Measurements from ENCODE around the gene DISC1. TPM values are rescaled to one million over a fixed set of nuclear protein-coding genes. Genes with fewer than 3 reads are reported as not detected.

DISC1 gene
- total RNA-seq, 1 donor from 2014 or later = 16.0 TPM

- intact Hi-C loops (cut with DNase I) = no loop called here
- no peak for TF ChIP-seq CTCF (IDR thresholded peaks at IDR 0.05)
- Histone ChIP-seq H3K27ac (no peak overlapping the region), H3K9me3 (no peaks in the 10 kb centered on the region), H3K4me3 (no peak overlapping the region), H3K4me1 (no peaks in the 10 kb centered on the region), H3K27me3 (no peaks in the 10 kb centered on the region), H3K36me3 (no peaks in the 10 kb centered on the region)
- no peak for DNase-seq (ENCODE audit: low spot score in 2 of 2)
These were observed 32.5 kb upstream of the DISC1 start for GRCh38 chr1:231594123-231594522.

- TF ChIP-seq CTCF (IDR thresholded peaks at IDR 0.05) = no peak
- no peaks in the 10 kb centered on the region for H3K4me1 ChIP-seq
- no peaks in the 10 kb centered on the region for H3K36me3 ChIP-seq
- H3K27ac ChIP-seq = no peak overlapping the region
- intact Hi-C loops (cut with DNase I) = no loop called here
- no peak overlapping the region for H3K4me3 ChIP-seq
- no peak for DNase-seq (ENCODE audit: low spot score in 2 of 2)
- H3K27me3 ChIP-seq = no peaks in the 10 kb centered on the region
- H3K9me3 ChIP-seq = no peaks in the 10 kb centered on the region
These were observed 31.8 kb upstream of the DISC1 start for GRCh38 chr1:231594749-231595148.

- H3K27ac ChIP-seq = no peak overlapping the region
- DNase-seq (ENCODE audit: low spot score in 2 of 2) = no peak
- H3K4me1 ChIP-seq = no peaks in the 10 kb centered on the region
- no peak overlapping the region for H3K4me3 ChIP-seq
- no peaks in the 10 kb centered on the region for H3K9me3 ChIP-seq
- H3K27me3 ChIP-seq = no peaks in the 10 kb centered on the region
- no peaks in the 10 kb centered on the region for H3K36me3 ChIP-seq
- intact Hi-C loops (cut with DNase I) = no loop called here
- no peak for TF ChIP-seq CTCF (IDR thresholded peaks at IDR 0.05)
These were observed 30.2 kb upstream of the DISC1 start for GRCh38 chr1:231596337-231596791.

GRCh38 chr1:231597971-231598370 is 28.6 kb upstream of the DISC1 start:
- Histone ChIP-seq H3K27me3 (no peaks in the 10 kb centered on the region), H3K4me1 (no peaks in the 10 kb centered on the region), H3K27ac (no peak overlapping the region), H3K36me3 (no peaks in the 10 kb centered on the region), H3K4me3 (no peak overlapping the region), H3K9me3 (no peaks in the 10 kb centered on the region)
- no peak for DNase-seq (ENCODE audit: low spot score in 2 of 2)
- intact Hi-C loops (cut with DNase I) = no loop called here
- no peak for TF ChIP-seq CTCF (IDR thresholded peaks at IDR 0.05)

- no peak overlapping the region for H3K27ac ChIP-seq
- peaks cover 0 to 3% of the 10 kb centered on the region in 2 donors for H3K4me1 ChIP-seq
- H3K27me3 ChIP-seq = no peaks in the 10 kb centered on the region
- no peaks in the 10 kb centered on the region for H3K36me3 ChIP-seq
- no peaks in the 10 kb centered on the region for H3K9me3 ChIP-seq
- intact Hi-C loops (cut with DNase I) = loop anchor here (5.0 kb wide), 1 partner anchor 73 kb away; the partner anchor contains the start of gene TSNAX
- DNase-seq (ENCODE audit: low spot score in 2 of 2) = no peak
- no peak overlapping the region for H3K4me3 ChIP-seq
- no peak for TF ChIP-seq CTCF (IDR thresholded peaks at IDR 0.05)
These were observed 26.1 kb upstream of the DISC1 start for GRCh38 chr1:231600458-231600976.
